HG02610 (cell line): ENCODE data around the gene SMARCAD1.
"Not testable (repeated sequence)": the region's sequence is repeated elsewhere in the genome, so short reads cannot be mapped to it uniquely, and the experiment has no call there.

Experiments
- ATAC-seq: cut with Tn5 transposase; IDR thresholded peaks from one replicate; pipeline ENCODE4 v1.9.1; 2021; ENCODE audit warnings: mild to moderate bottlenecking, moderate library complexity; ENCODE audit not compliant: unreplicated experiment

Gene SMARCAD1

DNA sequence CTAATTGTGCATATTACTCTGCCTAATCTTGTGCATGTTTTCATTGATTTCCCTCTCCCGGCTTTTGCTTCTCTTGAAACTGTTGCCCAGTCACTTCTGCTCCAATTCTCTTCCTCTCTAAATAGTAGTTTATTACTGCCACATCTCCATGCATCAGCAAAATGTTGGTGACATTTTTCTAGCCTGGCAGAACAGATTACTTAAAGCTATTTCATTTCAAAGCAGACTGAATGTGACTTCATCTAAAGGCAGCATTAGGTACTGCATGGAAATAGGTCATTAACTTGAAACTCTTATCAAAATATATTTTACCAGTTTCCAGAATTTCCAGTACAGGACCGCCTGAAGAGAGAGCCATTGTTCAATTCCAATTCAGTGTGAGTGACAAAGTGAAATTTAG is 82.6 kb downstream of the SMARCAD1 start:
- ATAC-seq = no peak

DNA sequence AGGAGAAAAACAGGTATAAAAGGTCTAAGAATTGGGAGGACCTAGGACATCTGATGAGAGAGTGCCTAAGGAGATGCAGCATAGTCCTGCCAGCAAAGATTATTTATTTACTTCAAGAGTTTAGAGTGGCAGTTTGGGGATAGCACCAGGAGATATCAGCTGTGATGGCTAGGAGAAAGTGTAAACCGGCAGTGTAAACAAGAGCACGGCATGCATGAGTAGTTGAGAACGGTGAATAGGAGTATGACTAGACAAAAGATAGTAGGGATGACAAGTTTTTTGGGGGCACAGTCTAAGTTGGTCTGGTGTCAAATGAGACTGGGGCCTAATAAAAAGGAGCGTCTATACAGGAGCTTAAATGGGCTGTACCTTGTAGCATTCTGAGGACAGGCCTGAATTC is 86.3 kb downstream of the SMARCAD1 start:
- ATAC-seq = not testable (repeated sequence)

DNA sequence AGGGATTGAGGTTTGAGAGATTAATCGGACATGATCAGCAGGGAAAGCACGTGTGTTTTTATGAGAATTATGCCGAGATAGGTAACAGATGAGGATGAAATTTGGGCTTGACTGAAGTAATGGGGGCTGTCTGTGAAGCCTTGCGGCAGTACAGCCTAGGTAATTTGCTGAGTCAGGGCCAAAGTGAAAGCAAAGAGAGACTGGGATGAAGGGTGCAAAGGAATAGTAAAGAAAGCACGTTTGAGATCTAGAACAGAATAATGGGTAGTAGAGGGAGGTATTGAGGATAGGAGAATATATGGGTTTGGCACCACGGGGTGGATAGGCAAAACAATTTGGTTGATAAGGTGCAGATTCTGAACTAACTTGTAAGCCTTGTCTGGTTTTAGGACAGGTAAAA is 87.8 kb downstream of the SMARCAD1 start:
- ATAC-seq = not testable (repeated sequence)

- no peak for ATAC-seq
These were observed 91.1 kb downstream of the SMARCAD1 start for GRCh38 chr4:94298725-94299252.

GRCh38 chr4:94302191-94302590 is 94.5 kb downstream of the SMARCAD1 start:
- ATAC-seq = no peak

GRCh38 chr4:94304365-94304971 is 96.8 kb downstream of the SMARCAD1 start:
- ATAC-seq = no peak

- ATAC-seq = no peak
These were observed 98.0 kb downstream of the SMARCAD1 start for GRCh38 chr4:94305466-94306225.

GRCh38 chr4:94306713-94307112 is 99.0 kb downstream of the SMARCAD1 start:
- no peak for ATAC-seq

- no peak for ATAC-seq
These were observed 99.7 kb downstream of the SMARCAD1 start for GRCh38 chr4:94307231-94307871.

DNA sequence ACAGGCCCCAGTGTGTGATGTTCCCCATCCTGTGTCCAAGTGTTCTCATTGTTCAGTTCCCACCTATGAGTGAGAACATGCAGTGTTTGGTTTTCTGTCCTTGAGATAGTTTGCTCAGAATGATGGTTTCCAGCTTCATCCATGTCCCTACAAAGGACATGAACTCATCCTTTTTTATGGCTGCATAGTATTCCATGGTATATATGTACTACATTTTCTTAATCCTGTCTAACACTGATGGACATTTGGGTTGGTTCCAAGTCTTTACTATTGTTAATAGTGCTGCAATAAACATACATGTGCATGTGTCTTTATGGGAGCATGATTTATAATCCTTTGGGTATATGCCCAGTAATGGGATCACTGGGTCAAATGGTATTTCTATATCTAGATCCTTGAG is 112.3 kb downstream of the SMARCAD1 start:
- ATAC-seq = not testable (repeated sequence)

DNA sequence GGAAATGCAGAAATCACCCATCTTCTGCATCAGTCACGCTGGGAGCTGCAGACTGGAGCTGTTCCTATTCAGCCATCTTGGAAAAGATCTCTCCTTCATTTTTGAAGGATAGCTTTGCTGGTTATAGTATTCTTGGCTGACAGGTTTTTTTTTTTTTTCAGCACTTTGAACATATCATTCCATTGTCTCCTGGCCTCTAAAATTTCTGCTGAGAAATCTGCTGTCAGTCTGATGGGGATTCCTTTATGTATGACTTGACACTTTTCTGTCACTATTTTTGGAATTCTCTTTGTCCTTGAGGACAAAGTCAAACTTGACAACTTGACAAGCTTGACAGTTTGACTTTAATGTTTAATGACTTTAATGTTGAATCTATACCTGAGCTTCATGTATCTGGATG is 118.2 kb downstream of the SMARCAD1 start:
- ATAC-seq = no peak

- no peak for ATAC-seq
These were observed 122.3 kb downstream of the SMARCAD1 start for GRCh38 chr4:94329933-94330332.

- ATAC-seq = no peak
These were observed 125.4 kb downstream of the SMARCAD1 start for GRCh38 chr4:94332983-94333590.

GRCh38 chr4:94333866-94334265 is 126.2 kb downstream of the SMARCAD1 start:
- ATAC-seq = no peak

GRCh38 chr4:94334476-94334875 is 126.8 kb downstream of the SMARCAD1 start:
- no peak for ATAC-seq

DNA sequence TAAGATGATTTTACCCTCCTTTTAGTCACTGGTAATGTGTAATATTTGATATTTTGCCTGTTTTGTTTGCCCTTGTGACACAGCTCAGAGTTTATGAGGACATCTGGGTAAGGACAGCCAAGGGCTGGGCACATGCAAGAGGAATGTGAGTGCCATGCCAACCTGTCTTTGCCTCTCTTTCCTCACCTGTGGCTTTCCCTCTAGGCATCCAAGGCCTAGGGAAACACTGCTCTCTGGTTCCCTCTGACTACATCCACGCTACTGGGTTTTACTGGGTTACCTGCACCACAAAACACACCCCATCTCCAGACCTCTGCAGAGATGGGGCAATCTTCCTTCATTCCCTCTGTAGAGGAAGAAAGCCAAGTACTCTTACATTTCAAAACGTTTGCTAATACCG is 127.3 kb downstream of the SMARCAD1 start:
- ATAC-seq = no peak

DNA sequence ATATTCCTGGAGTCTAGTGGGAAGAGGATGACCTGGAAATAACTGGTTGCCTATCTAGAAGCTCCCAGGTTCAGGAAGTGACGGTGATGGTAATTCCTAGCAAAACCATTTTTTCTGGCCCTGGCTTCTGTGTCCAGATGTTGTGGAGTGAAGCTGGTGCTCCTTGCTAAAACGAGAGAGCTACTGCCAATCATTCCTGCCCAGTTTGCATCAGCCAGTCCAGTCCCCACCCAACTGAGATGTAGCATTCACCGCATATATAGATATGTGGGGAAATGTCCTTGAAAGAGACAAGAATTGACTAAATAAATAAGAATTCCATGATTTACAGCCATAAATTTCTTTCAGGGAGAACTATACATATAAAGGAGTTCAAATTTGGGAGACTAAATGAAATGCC is 128.6 kb downstream of the SMARCAD1 start:
- no peak for ATAC-seq

GRCh38 chr4:94336791-94337190 is 129.1 kb downstream of the SMARCAD1 start:
- not testable (repeated sequence) for ATAC-seq

DNA sequence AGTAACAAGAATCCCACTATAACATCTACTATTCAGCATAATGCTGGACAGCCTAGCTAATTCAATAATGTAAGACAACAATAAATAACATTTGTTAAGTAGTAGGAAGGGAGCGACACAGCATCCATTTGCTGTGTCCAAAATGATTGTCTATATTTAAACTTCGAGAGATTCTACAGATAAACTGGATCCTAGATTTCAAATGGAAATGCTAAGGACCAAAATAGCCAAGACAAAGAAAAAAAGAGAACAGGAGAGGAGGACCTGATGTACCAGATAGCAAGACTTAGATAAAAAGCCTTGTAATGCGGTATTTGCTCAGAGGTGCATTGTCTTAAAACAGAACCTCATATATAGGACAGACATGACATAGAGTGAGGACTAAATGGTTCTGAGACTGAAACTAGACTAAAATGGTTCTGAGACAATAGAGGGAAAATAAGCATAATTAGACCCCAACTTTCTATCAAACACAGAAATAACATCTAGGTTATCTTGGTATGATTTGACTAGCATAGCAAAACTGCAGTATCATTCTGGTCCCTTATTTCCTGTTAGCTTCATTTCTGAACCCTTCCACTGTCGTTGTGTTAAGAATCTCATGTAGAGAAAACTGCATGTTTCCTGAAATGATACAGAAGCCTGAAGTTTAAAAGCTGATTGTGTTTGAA is 131.2 kb downstream of the SMARCAD1 start:
- peak; percentile 83 for ATAC-seq

- peak; percentile 20 for ATAC-seq
These were observed 132.1 kb downstream of the SMARCAD1 start for GRCh38 chr4:94339779-94340178.
